Stimulated activated CD8-positive, alpha-beta memory T cell treated with anti-CD3 and anti-CD28 coated beads, Interleukin-4, amount 100 ng/mL, for 1 hour (primary cell): Measurements from ENCODE around the gene MGRN1.

ENCODE experiments used
- DNase-seq, 2 donors: peaks; one replicate each; pipeline ENCODE4 v3.0.0-alpha.2; 2020; ENCODE audit warnings: low read depth in 2 of 2, low spot score in 1 of 2

The MGRN1 gene

GRCh38 chr16:4673387-4674046, 48.9 kb downstream of the MGRN1 start:
- DNase-seq: no peak

- no peak for DNase-seq
Observed at GRCh38 chr16:4674926-4675530, 50.4 kb downstream of the MGRN1 start.

DNA sequence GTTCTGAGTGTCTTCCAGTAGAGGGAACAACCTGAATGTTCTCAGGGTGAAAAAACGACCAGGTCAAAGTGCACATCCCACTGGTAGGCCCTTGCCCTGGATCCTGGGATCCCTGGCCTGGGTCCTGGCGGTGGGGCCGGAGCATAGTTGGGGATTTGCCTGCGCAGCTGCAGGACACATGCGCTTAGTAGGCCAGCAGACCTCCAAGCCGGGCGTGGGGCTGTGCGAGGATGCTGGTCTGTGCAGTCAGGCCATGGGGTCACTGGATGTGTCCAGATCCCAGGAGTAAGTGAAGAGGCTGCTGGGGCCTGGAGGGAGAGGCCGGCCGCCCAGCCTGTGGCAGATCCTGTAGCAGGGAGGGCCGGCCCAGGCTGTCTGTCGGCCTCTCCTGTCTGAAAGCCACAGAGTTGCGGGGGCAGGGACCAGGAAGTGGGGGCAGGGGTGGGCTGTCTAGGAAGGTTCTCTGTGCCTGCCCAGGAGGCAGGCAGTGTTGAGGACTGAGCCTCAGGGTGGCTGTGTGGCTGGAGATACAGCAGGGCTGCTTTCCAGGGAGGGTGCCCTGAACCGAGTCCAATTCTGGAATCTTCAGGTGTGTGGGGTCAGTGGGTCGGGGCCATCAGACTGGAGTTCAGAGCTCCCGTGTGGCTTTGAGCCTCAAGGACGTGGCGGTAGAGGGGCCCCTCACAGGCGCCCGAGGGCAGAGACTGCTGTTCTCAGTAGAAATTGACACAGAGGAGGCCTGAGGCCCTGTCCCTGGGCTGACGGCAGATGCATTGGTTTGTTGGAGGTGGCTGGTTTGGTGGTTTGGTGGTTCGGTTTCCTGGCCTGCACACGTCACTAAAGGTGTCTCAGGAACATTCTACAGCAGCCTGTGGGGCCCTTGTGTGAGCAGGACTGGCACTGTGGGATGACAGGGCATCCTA, 51.5 kb downstream of the MGRN1 start:
- no peak for DNase-seq

GRCh38 chr16:4676831-4677230, 52.2 kb downstream of the MGRN1 start:
- no peak for DNase-seq

GRCh38 chr16:4677390-4677789, 52.8 kb downstream of the MGRN1 start:
- DNase-seq: no peak

DNA sequence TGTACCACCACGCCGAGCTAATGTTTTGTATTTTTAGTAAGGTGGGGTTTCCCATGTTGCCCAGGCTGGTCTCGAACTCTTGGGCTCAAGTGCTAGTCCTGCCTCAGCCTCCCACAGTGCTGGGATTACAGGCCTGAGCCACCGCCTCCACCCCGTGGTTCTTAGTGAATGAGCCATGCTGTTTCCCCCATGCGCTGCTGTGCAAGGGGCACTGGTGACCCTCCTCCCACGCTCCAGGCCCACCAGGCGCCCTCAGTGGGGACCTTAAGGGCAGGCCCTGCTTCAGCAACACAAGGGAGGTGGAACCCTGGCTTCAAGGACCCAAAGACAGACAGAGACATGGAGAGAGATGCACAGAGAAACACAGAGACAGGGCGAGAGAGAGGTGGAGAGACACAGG, 53.4 kb downstream of the MGRN1 start:
- no peak for DNase-seq

DNA sequence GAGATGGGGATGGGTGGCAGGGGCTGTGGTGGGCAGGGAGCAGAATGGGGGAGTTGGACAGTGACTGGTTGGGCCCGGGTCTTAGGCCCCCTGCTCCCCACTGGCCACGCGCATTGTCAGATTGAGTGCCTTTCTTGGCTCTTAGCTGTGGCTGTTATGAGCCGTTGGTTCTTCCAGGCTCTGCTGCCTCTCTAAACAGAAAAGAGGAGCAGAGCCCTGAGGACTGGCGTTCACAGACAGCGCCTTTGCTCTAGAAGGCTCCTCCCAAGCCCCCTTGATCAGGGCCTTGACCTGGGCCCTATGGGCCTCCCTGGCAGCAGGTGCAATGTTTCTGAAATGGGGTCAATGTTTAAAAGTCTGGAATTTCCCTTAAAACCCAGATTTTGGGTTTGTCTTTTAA, 54.0 kb downstream of the MGRN1 start:
- DNase-seq: no peak

DNA sequence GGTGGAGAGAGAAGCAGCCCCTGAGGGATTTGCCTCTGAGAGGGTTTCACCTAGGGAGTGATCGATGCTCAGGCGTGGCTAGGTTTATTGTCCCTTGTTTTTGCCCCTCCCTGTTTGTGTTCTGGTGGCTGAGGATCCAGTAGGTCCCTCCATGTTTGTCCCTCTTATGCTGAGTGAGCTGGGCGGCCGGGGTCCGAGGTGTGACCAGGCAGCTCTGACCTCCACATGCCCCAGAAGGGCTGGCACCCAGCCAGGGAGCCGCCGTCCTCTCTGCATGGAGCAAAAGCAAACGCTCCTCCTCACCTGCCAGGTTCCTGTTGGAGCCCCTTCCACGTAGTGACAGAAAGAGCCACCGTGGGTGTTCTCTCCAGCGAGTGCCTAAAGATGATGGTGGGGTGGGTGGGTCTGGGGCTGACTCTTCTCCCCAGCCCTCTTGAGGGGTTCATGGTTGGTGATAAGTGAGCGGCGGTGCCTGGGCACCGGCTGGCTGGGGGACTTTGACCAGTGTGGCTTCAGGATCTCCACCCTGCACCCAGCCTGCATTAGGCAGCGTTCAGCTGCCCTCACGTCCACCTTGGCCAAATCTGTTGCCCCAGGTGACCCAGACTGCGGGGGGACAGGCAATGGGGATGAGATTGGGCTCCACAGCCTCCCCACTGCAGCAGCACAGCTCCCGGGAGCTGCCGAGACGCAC, 54.7 kb downstream of the MGRN1 start:
- DNase-seq: no peak

DNA sequence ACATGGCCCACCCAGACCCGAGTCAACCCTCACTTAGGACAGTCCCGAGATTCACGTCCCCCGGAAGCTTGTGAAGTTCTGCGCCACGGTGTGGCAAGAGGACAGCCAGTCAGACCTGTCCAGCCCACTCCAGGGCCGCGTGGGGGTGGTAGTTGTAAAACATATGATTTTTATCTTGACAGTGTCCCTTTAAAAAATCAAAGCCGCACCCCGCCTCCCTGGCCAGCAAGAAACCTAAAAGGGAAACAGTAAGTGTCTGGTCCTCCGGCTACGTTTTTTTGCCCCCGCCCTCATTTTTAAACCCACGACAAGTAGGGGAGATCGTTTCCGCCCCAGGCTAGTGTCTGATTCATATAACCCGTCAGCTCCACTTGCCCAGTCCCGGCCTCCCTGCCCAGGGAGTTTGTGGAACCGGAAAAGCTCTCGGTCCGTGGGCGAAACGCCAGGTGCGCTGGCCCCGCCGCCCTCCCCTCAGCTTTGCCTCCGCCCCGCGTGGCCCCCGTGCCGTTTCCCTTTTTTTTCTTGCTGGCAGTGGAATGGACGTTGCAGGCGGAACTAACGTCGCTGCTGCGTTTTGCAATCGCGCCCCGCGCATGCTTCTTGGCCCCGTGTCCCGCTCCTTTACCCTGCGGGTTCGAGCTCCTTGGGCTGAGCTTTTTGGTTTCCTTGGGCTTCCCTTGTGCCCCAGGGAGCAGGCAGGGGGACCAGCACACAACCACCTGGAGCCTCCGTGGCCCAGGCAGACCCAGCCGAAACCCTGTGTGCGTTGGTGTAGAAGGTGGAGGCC, 55.4 kb downstream of the MGRN1 start:
- no peak for DNase-seq

- no peak for DNase-seq
Observed at GRCh38 chr16:4680673-4681470, 56.2 kb downstream of the MGRN1 start.

- no peak for DNase-seq
Observed at GRCh38 chr16:4681471-4682083, 57.0 kb downstream of the MGRN1 start.

- no peak for DNase-seq
Observed at GRCh38 chr16:4682084-4682591, 57.5 kb downstream of the MGRN1 start.

DNA sequence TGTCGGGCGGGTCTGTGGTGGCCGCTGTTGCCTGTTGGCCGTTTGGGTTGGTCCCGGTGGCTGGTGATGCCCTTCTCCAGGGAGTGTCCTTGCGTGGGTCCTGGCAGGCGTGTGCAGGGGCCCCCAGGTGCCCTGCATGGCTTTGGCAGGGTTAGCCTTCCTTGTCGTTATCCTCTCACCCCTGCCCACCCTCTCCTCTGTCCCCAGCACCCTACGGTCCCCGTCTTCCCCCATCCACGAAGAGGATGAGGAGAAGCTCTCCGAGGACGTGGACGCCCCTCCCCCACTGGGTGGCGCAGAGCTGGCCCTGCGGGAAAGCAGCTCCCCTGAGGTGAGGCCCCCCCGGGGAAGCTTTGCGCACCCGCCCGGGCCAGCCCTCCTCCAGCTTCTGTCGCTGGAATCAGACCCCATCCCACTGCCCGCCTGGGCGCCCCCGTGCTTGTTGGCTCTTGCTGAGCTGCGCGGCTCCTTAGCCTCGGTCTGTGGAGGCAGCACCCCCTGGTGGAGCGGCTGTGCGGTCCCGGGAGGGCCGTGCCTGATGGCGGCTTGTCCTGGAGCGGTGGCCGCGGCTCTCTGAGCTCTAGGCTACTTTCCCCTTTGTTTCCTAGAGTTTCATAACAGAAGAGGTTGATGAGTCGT, 58.1 kb downstream of the MGRN1 start:
- DNase-seq: no peak

DNA sequence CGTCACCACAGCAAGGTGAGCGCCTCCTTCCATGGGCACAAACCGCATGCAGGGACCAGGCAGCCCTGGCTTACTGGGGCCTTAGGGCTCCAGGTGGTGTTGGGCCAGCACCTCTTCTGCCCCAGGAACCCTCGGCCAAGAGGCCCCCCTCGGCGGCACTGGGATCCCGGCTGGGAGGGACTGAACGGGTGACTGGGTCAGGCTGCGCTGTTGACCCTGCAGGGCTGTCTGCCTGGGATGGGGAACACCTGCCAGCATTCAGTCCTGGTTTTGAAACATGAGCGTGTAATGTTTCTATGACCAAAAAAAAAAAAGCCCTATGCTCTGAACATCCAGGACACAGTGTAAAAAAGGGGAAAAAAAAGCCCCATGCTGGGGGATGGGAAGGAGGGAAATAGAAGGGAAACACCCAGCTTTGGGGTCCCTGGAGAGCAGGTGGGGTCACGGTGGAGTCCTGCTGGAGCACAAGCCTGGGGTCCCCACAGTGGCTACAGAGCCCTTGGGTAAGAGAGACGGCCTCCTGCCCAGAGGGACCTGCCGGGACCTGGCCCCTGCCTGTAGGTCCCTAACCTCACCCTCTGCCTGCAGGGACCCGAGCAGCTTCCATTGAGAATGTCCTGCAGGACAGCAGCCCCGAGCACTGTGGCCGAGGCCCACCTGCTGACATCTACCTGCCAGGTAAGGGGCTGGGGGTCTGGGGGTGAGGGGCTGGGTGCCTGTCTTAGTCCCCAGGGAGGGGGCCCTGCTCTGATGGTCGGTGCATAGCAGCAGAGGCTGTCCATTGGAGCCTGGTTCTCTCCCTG, 58.8 kb downstream of the MGRN1 start:
- no peak for DNase-seq

GRCh38 chr16:4684058-4684715, 59.6 kb downstream of the MGRN1 start:
- DNase-seq: no peak

- no peak for DNase-seq
Observed at GRCh38 chr16:4684763-4685162, 60.1 kb downstream of the MGRN1 start.

GRCh38 chr16:4685292-4685691, 60.7 kb downstream of the MGRN1 start:
- no peak for DNase-seq
